Prostate gland (tissue), 2 donors: ENCODE results near the gene HEG1.

Experiments
- CTCF ChIP-seq, 4 experiments: fragments of 200-600 bp in 2 of 4; fragments of 450-650 bp in 2 of 4; sonication (generic) in 2 of 4; IDR thresholded peaks; 1 replicate in 3 of 4; 2 replicates in 1 of 4; pipeline ENCODE4 v1.5.1; 2016 to 2019; ENCODE audit warnings: antibody characterized with exemption in 4 of 4, mild to moderate bottlenecking in 2 of 4, moderate library complexity in 2 of 4
- POLR2AphosphoS5 ChIP-seq: sonication (generic); formaldehyde crosslinking; IDR thresholded peaks from one replicate; pipeline ENCODE4 v1.6.1; 2017; ENCODE audit warnings: antibody characterized with exemption

- no peak for TF ChIP-seq CTCF (IDR thresholded peaks at IDR 0.05)
- no peak for TF ChIP-seq POLR2AphosphoS5
Observed at GRCh38 chr3:124960105-124960504, 95.7 kb downstream of the HEG1 start.
